GM19397 (cell line): ENCODE measurements around the gene CFAP57.

Experiments used
- ATAC-seq: cut with Tn5 transposase; IDR thresholded peaks from one replicate; pipeline ENCODE4 v1.9.1; 2021; ENCODE audit warnings: mild to moderate bottlenecking, moderate library complexity; ENCODE audit not compliant: unreplicated experiment

CFAP57 gene

GRCh38 chr1:43225168-43225567 is 53.0 kb downstream of the CFAP57 start:
- no peak for ATAC-seq

DNA sequence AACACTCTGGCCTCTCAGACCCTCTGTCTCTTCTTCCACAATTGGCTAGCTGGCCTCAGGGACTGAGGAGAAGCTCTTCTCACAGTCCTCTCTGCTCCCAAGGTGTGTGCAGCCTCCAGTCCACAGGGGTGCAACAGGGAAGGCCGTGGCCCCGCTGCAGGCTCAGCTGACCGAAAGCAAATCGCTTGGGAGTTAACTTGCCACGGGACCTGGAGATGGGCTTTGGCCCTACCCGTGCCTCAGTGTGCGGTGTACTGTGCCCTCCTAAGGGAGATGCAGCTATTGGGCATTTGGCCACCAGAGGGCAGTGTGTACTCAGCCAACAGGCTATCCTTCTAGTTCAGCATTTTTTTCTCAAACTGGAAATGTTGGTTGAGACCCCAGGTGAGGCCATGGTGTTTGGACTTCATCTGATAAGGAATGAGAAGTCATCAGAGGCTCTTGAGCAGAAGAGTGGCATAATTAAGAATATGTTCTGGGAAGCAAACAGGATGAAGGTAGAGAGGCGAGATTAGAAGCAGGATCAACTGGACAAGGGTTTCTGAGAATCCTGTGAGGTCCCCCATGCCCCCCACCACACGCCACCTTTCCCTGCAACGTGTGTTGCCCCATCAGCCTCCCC is 55.1 kb downstream of the CFAP57 start:
- peak; percentile 58 for ATAC-seq

GRCh38 chr1:43229826-43230780 is 58.0 kb downstream of the CFAP57 start:
- no peak for ATAC-seq

- ATAC-seq: no peak
Measured at GRCh38 chr1:43232074-43232473, 59.9 kb downstream of the CFAP57 start.

- ATAC-seq: no peak
Measured at GRCh38 chr1:43232482-43232881, 60.4 kb downstream of the CFAP57 start.

GRCh38 chr1:43233631-43234030 is 61.5 kb downstream of the CFAP57 start:
- ATAC-seq: no peak

DNA sequence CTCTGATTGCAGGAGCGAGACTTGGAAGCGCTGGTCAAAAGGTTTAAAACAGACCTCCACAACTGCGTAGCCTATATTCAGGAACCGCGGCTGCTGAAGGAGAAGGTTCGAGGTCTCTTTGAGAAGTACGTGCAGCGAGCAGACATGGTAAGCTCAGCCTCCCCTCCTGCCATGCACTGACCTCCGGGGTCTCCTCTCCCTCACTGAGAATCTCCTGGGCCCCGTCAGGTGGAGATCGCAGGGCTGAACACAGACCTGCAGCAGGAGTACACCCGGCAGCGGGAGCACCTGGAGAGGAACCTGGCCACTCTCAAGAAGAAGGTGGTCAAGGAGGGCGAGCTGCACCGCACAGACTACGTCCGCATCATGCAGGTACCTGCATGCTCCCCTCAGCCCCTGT is 62.1 kb downstream of the CFAP57 start:
- no peak for ATAC-seq

GRCh38 chr1:43235040-43235439 is 62.9 kb downstream of the CFAP57 start:
- ATAC-seq: no peak

- no peak for ATAC-seq
Measured at GRCh38 chr1:43235451-43236121, 63.5 kb downstream of the CFAP57 start.

DNA sequence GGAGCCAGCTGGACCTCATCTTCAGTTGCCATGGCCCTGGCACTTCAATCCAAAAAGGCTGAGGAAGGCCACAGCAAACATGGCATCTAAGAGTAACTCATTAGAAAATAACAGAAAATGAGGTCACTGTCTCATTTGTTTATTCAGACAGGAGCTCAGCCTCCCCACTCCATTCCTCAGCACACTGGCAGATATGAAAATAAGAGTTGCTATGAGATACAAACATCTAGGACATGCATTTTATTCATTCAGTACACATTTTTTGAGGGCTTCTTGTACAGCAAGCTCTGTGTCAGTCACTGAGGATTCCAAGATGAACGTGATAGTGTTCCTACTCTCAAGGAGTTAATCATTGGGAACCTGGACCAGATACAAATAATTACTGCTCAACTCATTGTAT is 65.0 kb downstream of the CFAP57 start:
- no peak for ATAC-seq

GRCh38 chr1:43238085-43238484 is 66.0 kb downstream of the CFAP57 start:
- no peak for ATAC-seq

DNA sequence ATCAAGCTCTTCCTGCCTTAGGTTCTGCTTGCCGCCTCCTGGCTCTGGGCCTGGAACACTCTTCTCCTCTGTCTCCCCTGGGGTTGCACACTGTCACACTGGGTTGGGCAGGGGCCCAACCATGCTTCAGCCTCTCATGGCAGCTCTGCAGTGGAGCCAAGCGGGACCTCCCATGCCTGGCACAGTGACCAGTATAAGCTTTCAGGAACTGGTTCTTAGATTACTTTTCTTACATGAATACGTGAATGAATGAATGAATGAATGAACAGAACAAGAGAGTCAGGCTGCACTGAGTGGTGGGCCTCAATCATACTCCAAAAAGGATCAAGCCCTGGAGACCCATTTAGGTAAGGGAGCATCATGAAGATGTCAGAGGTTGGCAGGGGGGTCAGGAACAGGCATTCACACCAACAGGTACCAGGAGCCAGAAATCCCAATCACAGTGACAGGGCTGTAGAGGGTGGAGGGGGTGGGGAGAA is 66.9 kb downstream of the CFAP57 start:
- ATAC-seq: no peak

DNA sequence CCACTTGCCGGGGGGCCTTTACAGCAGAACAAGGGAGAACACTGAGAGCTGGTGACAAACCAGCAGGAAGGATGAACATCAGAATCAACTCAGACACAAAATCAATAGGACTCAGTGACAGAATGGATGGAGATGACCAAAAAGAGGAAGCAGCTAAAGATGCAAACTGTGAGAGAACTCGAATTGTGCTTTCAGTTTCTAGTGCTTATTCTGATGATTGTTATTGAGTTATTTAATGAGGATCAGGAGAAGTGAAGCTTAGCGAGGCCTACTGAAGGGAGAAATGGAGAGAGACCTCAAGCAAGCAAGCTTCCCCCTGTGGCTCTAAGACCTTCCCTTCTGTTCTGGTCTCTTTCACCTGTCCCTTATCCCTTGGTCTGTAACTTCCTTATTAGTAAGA is 67.4 kb downstream of the CFAP57 start:
- ATAC-seq: no peak

DNA sequence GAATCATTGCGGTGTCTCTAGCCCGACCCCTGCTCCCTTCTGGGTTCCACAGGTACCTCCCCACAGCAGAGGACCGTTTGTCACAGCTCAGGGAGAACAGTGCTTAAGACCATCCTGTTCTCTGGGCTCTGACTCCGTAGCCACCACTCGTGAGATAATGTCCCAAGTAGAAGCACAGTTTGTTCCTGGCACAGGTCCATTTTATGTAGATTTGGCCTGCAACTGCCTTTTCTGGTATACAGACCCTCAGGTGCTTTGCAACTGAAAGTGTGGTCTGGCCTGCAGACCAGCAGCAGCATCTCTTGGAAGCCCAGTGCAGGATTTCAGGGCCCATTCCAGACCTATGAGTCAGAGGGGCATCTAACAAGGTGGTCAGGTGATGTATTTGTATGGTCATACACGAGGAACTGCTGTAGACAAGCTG is 69.3 kb downstream of the CFAP57 start:
- no peak for ATAC-seq

- no peak for ATAC-seq
Measured at GRCh38 chr1:43243299-43243698, 71.2 kb downstream of the CFAP57 start.

GRCh38 chr1:43246466-43247213 is 74.5 kb downstream of the CFAP57 start:
- ATAC-seq: no peak

- ATAC-seq: no peak
Measured at GRCh38 chr1:43247256-43247921, 75.3 kb downstream of the CFAP57 start.

- no peak for ATAC-seq
Measured at GRCh38 chr1:43250351-43250761, 78.2 kb downstream of the CFAP57 start.

DNA sequence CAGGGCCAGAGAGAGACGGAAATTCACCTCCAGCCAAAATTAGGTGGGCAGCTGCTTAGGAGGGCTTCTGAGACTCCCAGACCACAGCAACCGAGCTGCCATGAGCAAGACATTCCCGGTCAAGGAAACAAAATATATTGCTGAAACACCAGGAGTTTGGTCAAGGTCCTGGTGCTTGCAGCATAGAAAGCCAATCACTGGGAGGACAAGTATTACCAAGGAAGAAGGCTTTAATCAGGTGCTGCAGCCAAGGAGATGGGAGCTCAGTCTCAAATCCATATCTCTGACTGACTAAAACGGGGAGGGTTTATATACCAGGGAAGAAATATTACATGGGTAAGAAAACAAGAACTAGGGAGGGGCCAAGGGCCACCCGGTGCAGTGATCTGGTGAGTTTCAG is 78.9 kb downstream of the CFAP57 start:
- no peak for ATAC-seq

- ATAC-seq: no peak
Measured at GRCh38 chr1:43252225-43252624, 80.1 kb downstream of the CFAP57 start.
